Left hindlimb (tissue), 1 donor: ENCODE measurements around the gene OR2K2.
"Not testable (repeated sequence)": the region's sequence is repeated elsewhere in the genome, so short reads cannot be mapped to it uniquely, and the experiment has no call there.

Experiments
- DNase-seq: peaks from one replicate; pipeline ENCODE4 v3.0.0-alpha.2; 2018

OR2K2 gene

DNA sequence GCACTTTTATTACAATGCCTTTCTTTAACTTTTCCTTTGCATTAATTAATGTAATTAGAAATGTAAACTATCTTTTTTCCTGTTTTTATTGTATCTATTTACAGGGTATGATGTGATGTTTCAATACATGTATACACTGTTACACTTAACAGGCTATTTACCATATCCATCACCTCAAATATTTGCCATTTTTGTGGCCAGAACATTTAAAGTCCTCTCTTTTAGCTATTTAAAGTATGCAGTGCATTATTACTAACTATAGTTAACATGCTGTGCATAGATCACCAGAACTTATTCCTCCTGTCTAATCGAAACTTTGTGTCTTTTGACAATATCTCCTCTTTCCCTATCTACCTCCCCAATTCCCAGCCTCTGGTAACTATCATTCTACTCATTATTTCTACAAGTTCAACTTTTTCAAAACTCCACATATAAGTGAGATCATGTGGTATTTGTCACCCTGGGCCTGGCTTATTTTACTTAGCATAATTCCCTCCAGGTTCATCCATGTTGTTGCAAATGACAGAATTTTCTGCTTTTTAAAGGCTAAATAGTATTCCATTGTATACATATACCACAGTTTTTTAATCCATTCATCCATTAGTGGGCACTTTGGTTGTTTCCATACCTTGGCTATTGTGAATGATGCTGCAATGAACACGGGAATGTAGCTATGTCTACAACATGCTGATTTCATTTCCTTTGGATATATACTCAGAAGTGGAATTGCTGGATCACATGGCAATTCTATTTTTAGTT, 32.8 kb downstream of the OR2K2 start:
- no peak for DNase-seq

DNA sequence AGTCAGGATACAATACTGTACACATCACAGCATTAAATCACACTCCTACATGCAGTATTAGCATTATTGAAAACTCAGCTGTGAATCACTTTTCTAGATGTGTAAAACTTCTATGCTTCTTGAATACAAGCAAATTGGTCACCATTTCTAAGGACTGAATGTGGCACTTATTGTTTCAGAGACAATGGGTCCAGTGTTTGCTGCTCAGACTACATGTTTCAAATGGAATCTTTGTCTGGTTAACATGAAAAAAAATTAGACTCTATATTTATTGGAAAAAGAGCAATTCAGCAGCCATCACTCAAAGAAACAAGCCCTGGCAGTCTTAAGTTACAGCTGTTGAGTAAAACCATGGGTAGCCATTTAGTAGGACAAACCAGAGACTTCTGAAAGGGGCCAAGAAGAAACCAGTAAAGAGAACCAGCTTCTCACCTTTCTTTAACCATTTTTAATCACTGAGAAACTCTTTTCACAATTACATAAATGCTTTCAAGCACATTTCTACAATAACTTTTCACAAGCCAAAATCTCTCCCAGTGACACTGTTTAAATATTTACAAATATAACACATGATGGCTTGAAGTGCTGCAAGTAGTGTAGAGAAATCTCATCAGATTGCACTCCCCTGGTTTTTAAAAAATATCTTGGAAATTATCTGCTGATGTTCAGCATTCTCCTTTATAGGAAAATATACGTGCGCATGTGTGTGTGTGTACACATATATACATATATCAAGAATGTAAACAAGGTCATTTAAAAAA, 35.2 kb downstream of the OR2K2 start:
- DNase-seq: no peak

DNA sequence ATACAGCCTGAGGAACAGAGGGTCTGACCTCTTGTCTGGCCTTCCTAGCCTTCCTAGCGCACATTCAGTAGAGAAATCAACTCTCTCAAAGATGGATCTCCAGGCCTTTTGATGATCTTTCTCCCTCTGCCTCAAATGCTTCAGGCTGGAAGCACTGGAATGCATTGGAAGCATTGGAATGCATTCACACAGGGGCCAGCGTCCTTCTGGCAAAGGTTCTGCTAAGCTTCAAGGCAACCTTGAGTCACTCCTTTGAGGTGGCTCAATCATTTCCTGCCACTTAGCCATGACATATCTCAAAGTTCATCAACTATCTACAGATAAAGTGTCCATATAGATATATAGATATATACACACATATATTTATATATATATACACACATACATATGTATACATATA, 42.9 kb downstream of the OR2K2 start:
- no peak for DNase-seq

DNA sequence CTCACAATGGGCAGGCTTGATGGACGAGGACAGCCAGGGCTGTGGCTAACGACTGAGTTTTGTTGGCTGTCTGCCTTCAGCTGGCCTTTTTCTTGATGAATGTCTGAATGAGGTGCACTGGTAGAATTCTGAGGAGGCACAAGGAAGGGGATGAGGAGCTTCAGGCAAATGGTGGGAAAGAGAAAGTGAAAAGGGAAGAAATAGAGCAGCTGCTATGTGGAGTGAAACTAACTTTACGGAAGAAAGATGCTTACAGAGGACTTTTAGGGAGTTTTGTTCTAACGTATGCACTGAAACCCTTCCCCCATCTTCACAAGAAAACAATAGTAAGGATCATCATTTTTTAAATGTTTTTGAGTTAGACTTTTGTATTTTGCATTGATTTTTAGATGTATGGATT, 45.3 kb downstream of the OR2K2 start:
- DNase-seq: no peak

DNA sequence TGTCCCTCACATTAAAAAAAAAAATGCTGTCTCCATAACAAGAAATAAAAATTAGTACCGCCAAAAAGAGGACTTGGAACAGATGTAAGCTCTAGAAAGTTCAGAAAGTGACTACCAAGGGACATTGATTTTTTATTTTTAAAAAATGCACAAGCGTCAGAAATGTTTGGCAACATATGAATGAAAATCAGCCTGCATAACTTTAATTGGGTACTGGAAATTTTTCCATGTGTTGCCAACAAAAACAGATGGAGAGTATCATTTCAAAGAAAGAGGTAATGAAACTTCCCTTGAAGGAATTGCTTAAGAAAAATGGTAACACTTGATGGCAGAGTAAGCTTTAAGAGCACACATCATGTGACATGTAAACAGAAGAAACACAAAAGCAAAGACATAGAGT, 47.2 kb downstream of the OR2K2 start:
- no peak for DNase-seq

DNA sequence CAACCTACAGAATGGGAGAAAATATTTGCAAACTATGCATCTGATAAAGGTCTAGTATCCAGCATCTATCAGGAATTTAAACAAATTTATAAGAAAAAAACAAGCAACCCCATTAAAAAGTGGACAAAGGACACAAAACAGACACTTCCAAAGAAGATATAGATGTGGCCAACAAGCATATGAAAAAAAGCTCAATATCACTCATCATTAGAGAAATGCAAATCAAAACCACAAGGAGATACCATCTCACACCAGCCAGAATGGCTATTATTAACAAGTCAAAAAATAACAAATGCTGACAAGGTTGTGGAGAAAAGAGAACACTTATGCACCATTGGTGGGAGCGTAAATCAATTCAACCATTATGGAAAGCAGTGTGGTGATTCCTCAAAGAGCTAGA, 49.2 kb downstream of the OR2K2 start:
- not testable (repeated sequence) for DNase-seq
